Measurements from ENCODE around the gene FBXL13. TPM values are rescaled to one million over a fixed set of nuclear protein-coding genes. Genes with fewer than 3 reads are reported as not detected.

The FBXL13 gene
- total and polyA plus RNA-seq, 2 experiments from 2014 or later: 0.24 to 0.43 TPM

GRCh38 chr7:102898532-102898859 is 176.1 kb downstream of the FBXL13 start:
- TF ChIP-seq EZH2 (IDR thresholded peaks at IDR 0.05; ENCODE audit: insufficient read depth, poor library complexity, severe bottlenecking): no peak
- TF ChIP-seq EZH2phosphoT487 (IDR thresholded peaks at IDR 0.05; ENCODE audit: insufficient read depth, low read depth): no peak
- 76 to 87% methylated on average over 5 of the region's 5 CpGs for WGBS, 2 experiments (ENCODE audit: low coverage in 1 of 2, low lambda C conversion rate in 2 of 2, missing lambda C conversion rate in 2 of 2)

GRCh38 chr7:102897856-102898531 is 176.6 kb downstream of the FBXL13 start:
- no peaks in the 10 kb centered on the region for H3K79me2 ChIP-seq (ENCODE audit: insufficient read depth)
- no peak overlapping the region for H3K4me2 ChIP-seq (ENCODE audit: unreplicated experiment)
- H2AFZ ChIP-seq: no peak overlapping the region
- H3K9me3 ChIP-seq (ENCODE audit: low read depth): no peaks in the 10 kb centered on the region
- 89 to 90% methylated on average over 5 of the region's 5 CpGs for WGBS, 2 experiments (ENCODE audit: low coverage in 1 of 2, low lambda C conversion rate in 2 of 2, missing lambda C conversion rate in 2 of 2)
- no peaks in the 10 kb centered on the region for H3K36me3 ChIP-seq (ENCODE audit: low read depth)
- H3K9me2 ChIP-seq (ENCODE audit: insufficient read depth): no peaks in the 10 kb centered on the region
- H3K9ac ChIP-seq: no peak overlapping the region
- no peak for DNase-seq
- peaks cover 12% of the 10 kb centered on the region for H3K4me1 ChIP-seq (ENCODE audit: insufficient read depth)
- no peak overlapping the region for H3K4me3 ChIP-seq
- peaks cover 12% of the 10 kb centered on the region for H3F3A ChIP-seq (ENCODE audit: insufficient read depth)
- TF ChIP-seq EZH2 (IDR thresholded peaks at IDR 0.05; ENCODE audit: insufficient read depth, poor library complexity, severe bottlenecking): no peak
- no peak for TF ChIP-seq EZH2phosphoT487 (IDR thresholded peaks at IDR 0.05; ENCODE audit: insufficient read depth, low read depth)
- no peak overlapping the region for H3K27ac ChIP-seq
- in situ Hi-C loops (cut with MboI): no loop called here
- no peaks in the 10 kb centered on the region for H3K27me3 ChIP-seq (replicated peaks; ENCODE audit: insufficient read depth)
- no peaks in the 10 kb centered on the region for H4K20me1 ChIP-seq (ENCODE audit: insufficient read depth)

More at GRCh38 chr7:102898532-102898859, 176.1 kb downstream of the FBXL13 start:
- H2AFZ ChIP-seq: no peak overlapping the region
- H4K20me1 ChIP-seq (ENCODE audit: insufficient read depth): no peaks in the 10 kb centered on the region
- in situ Hi-C loops (cut with MboI): no loop called here
- H3K9ac ChIP-seq: no peak overlapping the region
- H3K27ac ChIP-seq: no peak overlapping the region
- no peaks in the 10 kb centered on the region for H3K36me3 ChIP-seq (ENCODE audit: low read depth)
- H3K79me2 ChIP-seq (ENCODE audit: insufficient read depth): no peaks in the 10 kb centered on the region
- H3K4me2 ChIP-seq (ENCODE audit: unreplicated experiment): no peak overlapping the region
- no peaks in the 10 kb centered on the region for H3K9me2 ChIP-seq (ENCODE audit: insufficient read depth)
- H3K27me3 ChIP-seq (replicated peaks; ENCODE audit: insufficient read depth): no peaks in the 10 kb centered on the region
- peaks cover 8% of the 10 kb centered on the region; the same call in 1 of the 2 replicates for H3K4me1 ChIP-seq (ENCODE audit: insufficient read depth)
- 0 out of 2 replicates have a peak, but pooled peaks cover 9% of the 10 kb centered on the region for H3F3A ChIP-seq (ENCODE audit: insufficient read depth)
- no peak overlapping the region for H3K4me3 ChIP-seq
- no peaks in the 10 kb centered on the region for H3K9me3 ChIP-seq (ENCODE audit: low read depth)
- DNase-seq: no peak

- Histone ChIP-seq H3K36me3 (ENCODE audit: low read depth) (no peaks in the 10 kb centered on the region), H4K20me1 (ENCODE audit: insufficient read depth) (no peaks in the 10 kb centered on the region), H2AFZ (no peak overlapping the region), H3K9me3 (ENCODE audit: low read depth) (no peaks in the 10 kb centered on the region), H3K4me1 (ENCODE audit: insufficient read depth) (peaks cover 19% of the 10 kb centered on the region), H3K27me3 (replicated peaks; ENCODE audit: insufficient read depth) (no peaks in the 10 kb centered on the region), H3K9ac (no peak overlapping the region), H3K9me2 (ENCODE audit: insufficient read depth) (no peaks in the 10 kb centered on the region), H3K4me2 (ENCODE audit: unreplicated experiment) (no peak overlapping the region), H3F3A (ENCODE audit: insufficient read depth) (peaks cover 20% of the 10 kb centered on the region), H3K4me3 (no peak overlapping the region), H3K27ac (no peak overlapping the region), H3K79me2 (ENCODE audit: insufficient read depth) (no peaks in the 10 kb centered on the region)
- WGBS, 2 experiments (ENCODE audit: low coverage in 1 of 2, low lambda C conversion rate in 2 of 2, missing lambda C conversion rate in 2 of 2): 63 to 67% methylated on average over 2 of the region's 2 CpGs
- in situ Hi-C loops (cut with MboI): no loop called here
- TF ChIP-seq EZH2 (IDR thresholded peaks at IDR 0.05; ENCODE audit: insufficient read depth, poor library complexity, severe bottlenecking) (no peak), EZH2phosphoT487 (IDR thresholded peaks at IDR 0.05; ENCODE audit: insufficient read depth, low read depth) (no peak)
- DNase-seq: no peak
Observed at GRCh38 chr7:102897211-102897631, 177.4 kb downstream of the FBXL13 start.

DNA sequence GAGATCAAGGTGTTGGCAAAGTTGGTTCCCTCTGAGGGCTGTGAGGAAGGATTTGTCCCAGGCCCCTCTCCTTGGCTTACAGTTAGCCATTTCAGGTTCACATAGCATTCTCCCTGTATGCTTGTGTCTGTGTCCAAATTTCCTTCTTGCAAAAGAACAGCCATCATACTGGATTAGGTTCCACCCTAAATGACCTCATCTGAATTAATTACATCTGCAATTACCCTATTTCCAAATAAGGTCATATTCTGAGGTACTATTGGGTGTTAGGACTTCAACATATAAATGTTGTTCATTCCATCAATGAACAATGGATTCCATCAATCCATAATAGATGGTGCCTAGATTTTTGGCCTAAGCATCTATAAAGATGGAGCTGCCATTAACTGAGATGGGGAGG is 178.0 kb downstream of the FBXL13 start:
- Histone ChIP-seq H3K4me3 (no peak overlapping the region), H3K9me3 (ENCODE audit: low read depth) (no peaks in the 10 kb centered on the region), H4K20me1 (ENCODE audit: insufficient read depth) (no peaks in the 10 kb centered on the region), H3K79me2 (ENCODE audit: insufficient read depth) (no peaks in the 10 kb centered on the region), H3K9me2 (ENCODE audit: insufficient read depth) (no peaks in the 10 kb centered on the region), H3K36me3 (ENCODE audit: low read depth) (no peaks in the 10 kb centered on the region), H3K4me2 (ENCODE audit: unreplicated experiment) (no peak overlapping the region), H2AFZ (no peak overlapping the region), H3K27ac (no peak overlapping the region), H3K9ac (no peak overlapping the region), H3K27me3 (replicated peaks; ENCODE audit: insufficient read depth) (no peaks in the 10 kb centered on the region), H3K4me1 (ENCODE audit: insufficient read depth) (peaks cover 26% of the 10 kb centered on the region), H3F3A (ENCODE audit: insufficient read depth) (peaks cover 26% of the 10 kb centered on the region)
- in situ Hi-C loops (cut with MboI): no loop called here
- TF ChIP-seq EZH2 (IDR thresholded peaks at IDR 0.05; ENCODE audit: insufficient read depth, poor library complexity, severe bottlenecking): no peak
- no peak for TF ChIP-seq EZH2phosphoT487 (IDR thresholded peaks at IDR 0.05; ENCODE audit: insufficient read depth, low read depth)
- no peak for DNase-seq

Data from GM23248 (cell line).